G401 (cell line): ENCODE measurements around the gene IGSF11. TPM values are rescaled to one million over a fixed set of nuclear protein-coding genes. Genes with fewer than 3 reads are reported as not detected.
"Not testable (repeated sequence)": the region's sequence is repeated elsewhere in the genome, so short reads cannot be mapped to it uniquely, and the experiment has no call there.

Experiments used
- DNase-seq: peaks from one replicate; pipeline ENCODE4 v3.0.0-alpha.2; 2015; ENCODE audit warnings: low spot score
- in situ Hi-C: cut with HindIII; loops from 2 replicates; pipeline ENCODE4 v1.10.0; 2016; ENCODE audit warnings: low sequenced_read_pairs, mixed read lengths
- total RNA-seq: library from RNA; depleted of rRNA; stranded (reverse); fragments of >200 nt; shearing (Covaris generic); gene quantifications from 2 replicates; pipeline ENCODE4 v1.2.3, GENCODE V29; 2014; rRNA removed

IGSF11 gene
- total RNA-seq, 1 experiment from 2014 or later = not detected

DNA sequence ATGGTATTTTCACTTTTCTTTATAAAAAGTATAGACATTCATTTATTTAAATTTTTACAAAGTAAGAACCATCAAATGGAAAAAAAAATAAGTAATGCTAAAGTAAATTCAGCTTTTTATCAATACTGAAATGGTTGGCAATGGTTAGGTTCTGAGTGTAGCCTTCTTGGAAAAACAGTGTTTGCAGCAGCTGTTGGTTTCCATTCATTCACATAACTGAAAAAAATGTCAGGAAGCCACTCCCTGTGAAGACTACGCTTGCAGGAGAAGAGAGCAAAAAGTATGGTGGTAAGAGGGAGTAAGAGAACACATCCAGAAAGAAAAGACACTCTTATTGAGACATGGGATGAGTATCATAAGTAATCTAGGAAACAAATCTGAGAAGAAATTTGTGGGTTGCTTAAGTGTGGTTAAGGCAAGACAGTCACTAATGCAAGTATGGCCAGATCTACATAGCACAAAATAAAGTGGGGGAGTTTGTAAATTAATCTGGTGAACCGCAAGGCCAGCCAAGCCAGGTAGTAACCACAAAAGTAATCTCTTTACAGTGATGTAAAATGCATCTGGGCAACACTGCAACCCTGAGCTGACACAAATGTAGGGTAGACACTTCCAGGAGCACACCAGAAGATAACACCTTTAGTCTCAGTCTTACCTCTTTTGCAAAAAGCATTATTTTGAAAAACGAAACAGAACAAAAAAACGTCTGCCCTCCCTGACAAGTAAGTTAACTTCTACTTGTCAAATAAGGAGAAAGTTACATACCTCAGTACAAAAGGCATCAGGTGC lies 133.7 kb downstream of the IGSF11 start:
- in situ Hi-C loops = no loop called here

DNA sequence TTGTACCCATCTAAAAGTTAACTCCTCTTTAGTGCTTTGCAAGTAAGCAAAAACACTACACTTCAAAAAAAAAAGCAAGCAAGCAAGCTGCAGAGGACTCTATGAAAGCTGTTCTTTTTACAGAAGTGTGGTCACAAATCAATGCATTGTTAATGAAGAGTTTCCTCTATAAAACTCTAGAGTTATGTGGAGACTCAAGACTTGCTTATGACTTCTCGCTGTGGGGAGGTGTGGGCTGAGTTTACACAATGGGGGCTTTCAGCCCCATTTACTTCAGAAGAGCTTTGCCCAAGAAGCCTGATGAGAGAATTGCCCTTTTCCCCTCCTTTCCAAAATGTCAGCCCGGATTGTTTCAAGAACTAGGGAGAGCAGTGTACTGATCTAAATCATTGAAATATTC lies 144.4 kb downstream of the IGSF11 start:
- DNase-seq = no peak
- in situ Hi-C loops = no loop called here

More for the DNA sequence above, 133.7 kb downstream of the IGSF11 start:
- DNase-seq = no peak

DNA sequence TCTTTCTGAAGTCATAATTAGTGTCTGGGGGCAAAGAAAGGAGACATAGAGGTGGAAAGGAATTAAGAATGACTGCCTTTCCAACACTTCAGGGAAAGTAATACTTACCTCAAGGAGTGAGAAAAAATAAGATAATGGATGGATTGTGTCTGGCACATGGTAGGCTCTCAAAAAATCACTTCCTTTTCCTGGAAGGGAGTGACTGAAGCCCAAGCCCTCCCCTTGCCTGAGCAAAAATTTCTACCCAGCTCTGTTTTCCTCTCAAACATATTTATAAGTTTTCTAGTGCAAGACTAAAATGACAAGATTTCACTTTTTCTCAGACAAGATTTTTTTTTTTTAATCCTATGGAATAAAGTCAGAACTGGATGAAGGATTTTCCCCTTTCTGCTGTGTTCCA lies 145.0 kb downstream of the IGSF11 start:
- DNase-seq = no peak
- in situ Hi-C loops = no loop called here

DNA sequence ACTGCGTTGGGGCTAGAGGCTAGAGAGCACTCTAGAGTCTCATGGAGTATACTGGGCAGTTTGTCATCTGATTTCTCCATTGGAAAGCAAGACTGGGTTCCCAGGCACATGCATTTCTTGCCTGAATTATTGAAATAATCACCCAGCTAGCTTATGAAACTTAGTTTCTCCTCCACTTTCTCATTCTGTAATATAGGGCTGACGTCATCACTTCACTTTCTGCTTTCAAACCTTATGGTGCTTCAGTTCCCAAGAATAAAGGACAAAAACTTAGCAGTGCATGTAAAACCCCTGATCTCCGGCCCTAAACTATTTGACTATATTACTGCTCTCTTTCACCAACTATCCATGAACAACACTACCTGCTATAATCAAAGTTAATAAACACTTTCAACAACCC lies 147.9 kb downstream of the IGSF11 start:
- no peak for DNase-seq

DNA sequence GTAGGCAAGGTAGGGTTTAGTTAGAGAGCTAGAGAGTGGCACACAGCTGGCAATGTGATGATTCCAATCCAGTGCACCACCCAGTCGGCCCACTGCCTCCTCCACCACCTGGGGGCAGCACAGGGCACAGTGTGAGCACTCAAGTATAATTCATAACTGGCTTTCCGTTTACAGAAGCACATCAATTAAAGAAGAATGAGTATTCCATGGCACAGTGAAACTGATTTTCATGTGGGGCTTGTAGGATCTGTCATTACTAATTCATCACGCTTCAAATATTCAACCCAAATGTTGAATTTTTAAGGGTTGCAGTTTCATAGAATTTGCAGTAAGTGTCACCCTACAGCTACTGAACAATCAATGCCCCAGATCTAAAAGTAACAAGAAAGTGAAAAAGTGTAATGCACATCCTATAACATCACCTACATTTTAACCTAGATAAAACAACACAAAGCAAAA lies 149.9 kb downstream of the IGSF11 start:
- DNase-seq = peak; percentile 21
- in situ Hi-C loops = no loop called here

More for the DNA sequence above, 147.9 kb downstream of the IGSF11 start:
- in situ Hi-C loops = no loop called here

DNA sequence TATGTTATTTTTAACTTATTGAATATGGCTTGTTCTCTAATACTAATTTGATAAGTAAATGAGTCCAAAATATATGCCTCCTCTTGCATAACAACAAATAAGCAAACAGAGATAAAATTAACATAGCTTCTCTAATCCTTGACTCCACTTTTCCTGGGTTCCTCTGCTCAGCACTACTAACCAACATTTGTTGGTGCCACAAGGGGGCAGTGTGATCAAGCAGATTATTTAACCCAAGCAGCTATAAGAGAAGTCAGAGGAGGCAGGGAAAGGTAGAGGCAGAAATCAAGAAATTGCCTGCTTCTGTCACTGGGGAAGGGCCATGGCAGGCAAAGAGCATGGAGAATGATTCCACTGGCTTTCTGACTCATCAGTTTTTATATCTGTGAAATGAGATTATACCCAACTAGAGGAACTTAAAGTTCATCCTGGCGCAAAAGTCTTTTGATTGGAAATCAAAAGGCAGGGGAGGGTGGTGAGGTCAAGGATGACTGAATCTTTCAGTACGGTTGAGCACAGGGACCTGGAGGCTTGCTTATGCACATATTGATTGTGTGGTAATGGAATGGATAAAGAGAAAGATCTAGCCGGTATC lies 152.2 kb downstream of the IGSF11 start:
- in situ Hi-C loops = no loop called here
- peak; percentile 79 for DNase-seq

DNA sequence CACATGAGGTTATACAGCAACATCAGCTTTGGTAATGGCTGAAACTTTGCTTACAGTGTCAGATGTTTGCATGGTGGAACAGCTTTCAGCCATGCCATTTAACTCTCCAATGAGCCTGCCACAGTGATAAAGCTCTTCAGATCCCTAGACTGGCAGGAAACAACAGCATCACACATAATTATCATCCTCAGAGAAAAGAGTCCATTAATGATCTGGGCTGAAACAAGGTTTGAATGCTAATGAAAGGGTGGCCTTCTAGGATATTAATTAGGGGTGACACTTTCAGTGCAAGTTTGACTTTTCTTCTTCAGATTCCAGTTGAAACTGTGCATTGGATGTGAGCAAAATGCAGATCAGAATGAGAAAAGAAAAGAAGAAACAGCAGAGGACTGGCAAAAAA lies 166.6 kb downstream of the IGSF11 start:
- in situ Hi-C loops = no loop called here
- no peak for DNase-seq

DNA sequence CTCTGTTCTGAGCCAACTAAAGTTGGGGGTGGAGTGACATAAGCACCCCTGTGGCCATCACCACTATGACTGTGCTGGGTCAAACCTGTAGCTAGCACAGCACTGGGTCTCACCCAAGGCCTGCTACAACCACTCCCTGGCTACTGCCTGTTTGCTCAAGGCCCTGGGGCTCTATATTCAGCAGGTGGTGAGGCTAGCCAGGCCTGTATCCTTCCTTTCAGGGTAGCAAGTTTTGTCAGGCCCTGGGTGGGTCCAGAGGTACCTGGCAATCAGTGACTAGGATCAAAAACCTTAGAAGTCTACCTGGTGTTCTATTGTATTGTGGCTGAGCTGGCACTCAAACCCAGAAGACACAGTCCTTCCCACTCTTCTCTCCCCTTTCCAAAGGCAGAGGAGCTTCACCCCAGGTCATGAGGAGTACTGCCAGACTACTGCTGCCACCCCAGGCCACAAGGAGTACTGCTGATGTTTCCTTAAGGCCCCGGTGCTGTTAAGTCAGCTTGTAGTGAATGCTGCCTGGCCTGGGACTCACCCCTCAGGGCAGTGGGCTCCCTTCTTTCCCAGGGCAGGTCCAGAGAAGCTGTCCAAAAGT lies 170.8 kb downstream of the IGSF11 start:
- in situ Hi-C loops = no loop called here
- DNase-seq = no peak

DNA sequence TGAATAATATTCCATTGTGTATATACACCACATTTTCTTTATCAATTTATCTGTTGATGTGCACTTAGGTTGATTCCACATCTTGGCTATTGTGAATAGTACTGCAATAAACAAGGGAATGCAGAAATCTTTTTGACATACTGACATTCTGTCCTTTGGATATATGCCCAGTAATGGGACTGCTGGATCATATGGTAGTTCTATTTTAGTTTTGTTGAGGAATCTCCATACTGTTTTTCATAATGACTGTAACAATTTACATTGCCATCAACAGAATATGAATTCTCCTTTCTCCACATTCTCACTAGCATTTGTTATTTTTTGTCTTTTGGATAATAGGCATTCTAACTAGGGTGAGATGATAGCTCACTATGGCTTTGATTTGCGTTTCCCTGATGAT lies 174.7 kb downstream of the IGSF11 start:
- in situ Hi-C loops = no loop called here
- no peak for DNase-seq

DNA sequence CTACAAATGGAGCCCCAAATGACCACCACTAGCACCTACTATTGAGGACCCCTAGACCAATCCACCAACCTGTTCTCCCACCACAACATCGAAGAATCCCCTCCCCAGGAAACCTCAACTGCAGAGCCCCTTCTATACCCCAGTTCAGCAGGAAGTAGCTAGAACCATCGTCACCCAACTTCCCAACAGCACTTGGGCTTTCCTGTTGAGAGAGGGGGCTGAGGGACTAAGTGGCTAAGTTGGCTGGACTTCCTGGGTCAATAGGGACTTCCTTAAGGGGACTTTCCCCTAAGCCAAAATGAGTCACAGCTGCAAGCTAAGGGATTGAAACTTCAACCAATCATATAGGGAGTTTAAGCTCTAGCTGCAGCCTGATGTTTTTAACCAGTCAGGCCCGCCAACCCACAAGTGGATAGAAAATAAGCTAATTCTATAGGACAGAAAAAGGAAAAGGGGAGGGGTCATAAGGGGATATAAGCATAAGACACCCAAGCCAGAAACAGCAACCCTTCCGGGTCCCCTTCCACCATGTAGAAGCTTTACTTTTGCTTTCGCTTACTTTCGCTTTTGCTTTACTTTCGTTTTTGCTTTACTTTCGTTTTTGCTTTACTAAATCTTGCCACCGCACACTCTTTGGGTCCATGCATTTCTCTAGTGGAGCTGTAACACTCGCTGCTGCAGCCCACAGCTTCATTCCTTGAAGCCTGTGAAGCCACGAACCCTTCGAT lies 183.0 kb downstream of the IGSF11 start:
- in situ Hi-C loops, DNase-seq: not testable (repeated sequence)

DNA sequence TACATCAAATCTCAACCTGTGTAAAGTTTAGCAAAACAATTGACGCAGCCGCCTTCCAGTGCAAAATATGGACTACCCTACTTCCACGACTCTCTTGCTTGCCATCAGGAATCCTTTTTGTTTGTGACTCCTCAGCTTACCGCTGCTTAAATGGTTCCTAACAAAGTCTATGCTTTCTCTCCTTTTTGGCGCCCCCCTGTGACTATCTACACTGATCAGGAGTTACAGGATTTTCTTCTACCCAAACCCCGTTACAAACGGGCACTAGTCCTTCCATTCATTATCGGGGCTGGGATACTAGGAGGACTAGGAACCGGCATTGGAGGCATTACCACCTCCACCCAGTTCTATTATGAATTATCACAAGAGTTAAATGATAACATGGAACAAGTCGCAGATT lies 184.0 kb downstream of the IGSF11 start:
- in situ Hi-C loops = no loop called here
- DNase-seq = no peak

Other genes starting within 250 kb of the IGSF11 start
- gene TEX55, start 111.3 kb upstream of the IGSF11 start, total RNA-seq = not detected in 2 replicates
- not detected in 2 replicates for gene UPK1B, start 138.8 kb upstream of the IGSF11 start, total RNA-seq
- 8.7 and 17.8 TPM in 2 replicates for gene B4GALT4, start 206.0 kb upstream of the IGSF11 start, total RNA-seq